HTERT RPE-1 (cell line): ENCODE measurements around the gene KLHL14.

Experiments
- in situ Hi-C: fragments of 300-500 bp; cut with MboI; formaldehyde crosslinking; loops from 4 replicates; pipeline ENCODE4 v1.14.3; 2020; ENCODE audit warnings: low sequenced_read_pairs

Gene KLHL14

GRCh38 chr18:32724071-32724749 is 48.6 kb downstream of the KLHL14 start:
- in situ Hi-C loops: no loop called here

GRCh38 chr18:32722279-32722678 is 50.5 kb downstream of the KLHL14 start:
- in situ Hi-C loops: no loop called here

GRCh38 chr18:32717126-32717525 is 55.7 kb downstream of the KLHL14 start:
- in situ Hi-C loops: no loop called here

GRCh38 chr18:32714571-32715148 is 58.2 kb downstream of the KLHL14 start:
- in situ Hi-C loops: no loop called here

- in situ Hi-C loops: no loop called here
These were observed 60.0 kb downstream of the KLHL14 start for GRCh38 chr18:32712860-32713259.

GRCh38 chr18:32711862-32712261 is 61.0 kb downstream of the KLHL14 start:
- in situ Hi-C loops: no loop called here

GRCh38 chr18:32707586-32707985 is 65.2 kb downstream of the KLHL14 start:
- in situ Hi-C loops: no loop called here

- in situ Hi-C loops: no loop called here
These were observed 65.7 kb downstream of the KLHL14 start for GRCh38 chr18:32707147-32707546.

- in situ Hi-C loops: no loop called here
These were observed 71.5 kb downstream of the KLHL14 start for GRCh38 chr18:32701313-32701712.

- in situ Hi-C loops: no loop called here
These were observed 74.7 kb downstream of the KLHL14 start for GRCh38 chr18:32698153-32698552.

- in situ Hi-C loops: no loop called here
These were observed 76.4 kb downstream of the KLHL14 start for GRCh38 chr18:32696376-32696775.

- in situ Hi-C loops: no loop called here
These were observed 77.3 kb downstream of the KLHL14 start for GRCh38 chr18:32695534-32695933.

GRCh38 chr18:32688821-32689220 is 84.0 kb downstream of the KLHL14 start:
- in situ Hi-C loops: no loop called here

- in situ Hi-C loops: no loop called here
These were observed 87.9 kb downstream of the KLHL14 start for GRCh38 chr18:32684940-32685339.

- in situ Hi-C loops: no loop called here
These were observed 88.7 kb downstream of the KLHL14 start for GRCh38 chr18:32684096-32684495.

GRCh38 chr18:32683044-32683443 is 89.8 kb downstream of the KLHL14 start:
- in situ Hi-C loops: no loop called here

GRCh38 chr18:32677578-32677977 is 95.2 kb downstream of the KLHL14 start:
- in situ Hi-C loops: no loop called here

- in situ Hi-C loops: no loop called here
These were observed 98.3 kb downstream of the KLHL14 start for GRCh38 chr18:32674491-32674890.

GRCh38 chr18:32672398-32672797 is 100.4 kb downstream of the KLHL14 start:
- in situ Hi-C loops: no loop called here

- in situ Hi-C loops: no loop called here
These were observed 102.1 kb downstream of the KLHL14 start for GRCh38 chr18:32670727-32671126.

GRCh38 chr18:32669549-32670165 is 103.2 kb downstream of the KLHL14 start:
- in situ Hi-C loops: no loop called here

GRCh38 chr18:32668956-32669355 is 103.9 kb downstream of the KLHL14 start:
- in situ Hi-C loops: no loop called here
